GM18951 (cell line): ENCODE data around the gene MXD1.

ENCODE experiments used
- POLR2A ChIP-seq: IDR thresholded peaks from 4 replicates; pipeline ENCODE4 v1.6.1; 2011; ENCODE audit warnings: mild to moderate bottlenecking; ENCODE audit not compliant: insufficient read length, insufficient read depth; ENCODE audit errors: extremely low read depth
- in situ Hi-C: fragments of 300-500 bp; cut with MboI; formaldehyde crosslinking; loops from one replicate; pipeline ENCODE4 v1.12.0; 2022; ENCODE audit warnings: low sequenced_read_pairs, mixed read lengths, inconsistent platforms; ENCODE audit not compliant: unreplicated experiment

Gene MXD1

DNA sequence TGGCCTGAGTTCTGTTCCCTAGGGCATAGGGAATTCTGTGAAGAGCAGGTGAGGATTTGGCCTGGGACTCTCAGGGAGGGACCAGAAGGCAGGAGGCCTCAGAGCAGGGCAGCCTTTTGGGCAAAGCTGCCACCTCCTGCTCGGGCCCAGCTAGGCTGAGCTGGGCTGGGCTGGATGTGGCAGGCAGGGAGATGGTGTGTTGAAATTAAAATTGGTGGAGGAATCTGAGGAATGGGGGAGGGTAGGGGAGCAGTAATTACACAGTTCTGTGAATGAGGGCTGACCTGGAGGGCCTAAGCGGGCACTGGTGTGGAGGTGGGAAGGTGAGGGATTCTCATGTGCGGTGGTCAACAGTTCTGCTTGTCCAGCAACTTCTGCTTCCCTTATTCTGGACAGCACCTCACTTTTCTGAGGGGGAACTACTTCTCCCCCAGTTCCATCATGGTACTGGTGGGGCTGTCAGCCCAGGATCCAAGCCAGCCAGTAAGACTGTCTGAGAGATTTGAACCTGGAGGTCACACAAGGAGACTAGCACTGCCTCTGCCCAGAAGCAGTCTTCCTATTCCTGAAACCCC lies 68.6 kb downstream of the MXD1 start:
- no peak for TF ChIP-seq POLR2A
- in situ Hi-C loops: no loop called here

GRCh38 chr2:69985216-69985615 lies 70.3 kb downstream of the MXD1 start:
- in situ Hi-C loops: no loop called here
- TF ChIP-seq POLR2A: no peak

GRCh38 chr2:69985688-69986087 lies 70.8 kb downstream of the MXD1 start:
- in situ Hi-C loops: no loop called here

GRCh38 chr2:69986691-69987090 lies 71.8 kb downstream of the MXD1 start:
- in situ Hi-C loops: no loop called here
- no peak for TF ChIP-seq POLR2A

More at GRCh38 chr2:69985688-69986087, 70.8 kb downstream of the MXD1 start:
- TF ChIP-seq POLR2A: no peak

GRCh38 chr2:69988086-69988635 lies 73.3 kb downstream of the MXD1 start:
- TF ChIP-seq POLR2A: no peak
- in situ Hi-C loops: no loop called here

- in situ Hi-C loops: no loop called here
- no peak for TF ChIP-seq POLR2A
These were observed 74.1 kb downstream of the MXD1 start for GRCh38 chr2:69989009-69989408.

- no peak for TF ChIP-seq POLR2A
- in situ Hi-C loops: no loop called here
These were observed 74.7 kb downstream of the MXD1 start for GRCh38 chr2:69989441-69990105.
